PC-9 (cell line): ENCODE measurements around the gene NUBP2.

Experiments used
- EZH2 ChIP-seq: fragments of 200-600 bp; sonication (generic); IDR thresholded peaks from 2 replicates; pipeline ENCODE4 v1.8.0; 2017; ENCODE audit warnings: antibody characterized with exemption, low read depth
- TF ChIP-seq, protein P1 (sequence below): fragments of 200-600 bp; sonication (generic); conservative IDR thresholded peaks from 2 replicates; pipeline ENCODE4 v1.6.1; 2017; ENCODE audit warnings: mixed run types, antibody characterized with exemption, mild to moderate bottlenecking, moderate library complexity

DNA sequence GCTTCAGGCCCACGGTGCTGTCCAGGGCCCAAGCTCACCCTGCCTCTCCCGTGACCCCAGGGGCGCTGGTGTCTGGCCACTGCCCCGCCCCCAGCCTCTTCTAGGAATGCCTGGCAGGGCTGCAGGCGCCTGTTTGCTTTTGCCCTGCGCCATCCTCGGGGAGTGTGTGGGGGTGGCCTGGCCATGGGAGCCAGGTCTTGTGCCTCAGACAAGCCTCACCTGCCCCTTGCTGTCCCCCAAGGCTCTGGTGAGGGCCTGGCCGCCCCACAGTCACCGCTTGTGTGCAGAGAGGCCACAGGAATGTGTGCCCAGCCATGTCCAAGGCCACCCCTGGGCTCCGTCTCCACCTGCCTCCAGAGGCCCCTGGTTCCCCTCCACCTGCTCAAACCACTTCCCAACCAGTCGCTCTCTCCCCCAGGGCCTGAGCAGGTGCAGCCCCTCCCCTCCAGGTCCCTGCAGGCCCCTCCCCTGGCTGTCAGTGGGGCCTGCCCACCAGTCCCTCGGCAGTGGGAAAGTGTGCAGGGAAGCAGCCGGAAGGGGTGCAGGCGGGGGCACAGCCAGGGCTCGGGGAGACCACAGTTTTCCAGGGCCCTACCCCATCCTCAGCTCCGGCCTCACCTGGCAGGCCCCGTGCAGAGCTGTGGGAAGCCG is 11.6 kb downstream of the NUBP2 start:
- TF ChIP-seq, protein P1, sequence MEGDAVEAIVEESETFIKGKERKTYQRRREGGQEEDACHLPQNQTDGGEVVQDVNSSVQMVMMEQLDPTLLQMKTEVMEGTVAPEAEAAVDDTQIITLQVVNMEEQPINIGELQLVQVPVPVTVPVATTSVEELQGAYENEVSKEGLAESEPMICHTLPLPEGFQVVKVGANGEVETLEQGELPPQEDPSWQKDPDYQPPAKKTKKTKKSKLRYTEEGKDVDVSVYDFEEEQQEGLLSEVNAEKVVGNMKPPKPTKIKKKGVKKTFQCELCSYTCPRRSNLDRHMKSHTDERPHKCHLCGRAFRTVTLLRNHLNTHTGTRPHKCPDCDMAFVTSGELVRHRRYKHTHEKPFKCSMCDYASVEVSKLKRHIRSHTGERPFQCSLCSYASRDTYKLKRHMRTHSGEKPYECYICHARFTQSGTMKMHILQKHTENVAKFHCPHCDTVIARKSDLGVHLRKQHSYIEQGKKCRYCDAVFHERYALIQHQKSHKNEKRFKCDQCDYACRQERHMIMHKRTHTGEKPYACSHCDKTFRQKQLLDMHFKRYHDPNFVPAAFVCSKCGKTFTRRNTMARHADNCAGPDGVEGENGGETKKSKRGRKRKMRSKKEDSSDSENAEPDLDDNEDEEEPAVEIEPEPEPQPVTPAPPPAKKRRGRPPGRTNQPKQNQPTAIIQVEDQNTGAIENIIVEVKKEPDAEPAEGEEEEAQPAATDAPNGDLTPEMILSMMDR, result no peak
- no peak for TF ChIP-seq EZH2
